Activated CD4-positive, CD25-positive, alpha-beta regulatory T cell treated with anti-CD3 and anti-CD28 coated beads, Interleukin-2, amount 50 U/mL, for 16 hours (primary cell): Measurements from ENCODE around the gene CDK4.
"Not testable (repeated sequence)": the region's sequence is repeated elsewhere in the genome, so short reads cannot be mapped to it uniquely, and the experiment has no call there.

Experiments used
- DNase-seq: peaks from one replicate; pipeline ENCODE4 v3.0.0-alpha.2; 2020; ENCODE audit warnings: low read depth, low spot score

Gene CDK4

GRCh38 chr12:57726151-57726883 lies 25.8 kb downstream of the CDK4 start:
- no peak for DNase-seq

DNA sequence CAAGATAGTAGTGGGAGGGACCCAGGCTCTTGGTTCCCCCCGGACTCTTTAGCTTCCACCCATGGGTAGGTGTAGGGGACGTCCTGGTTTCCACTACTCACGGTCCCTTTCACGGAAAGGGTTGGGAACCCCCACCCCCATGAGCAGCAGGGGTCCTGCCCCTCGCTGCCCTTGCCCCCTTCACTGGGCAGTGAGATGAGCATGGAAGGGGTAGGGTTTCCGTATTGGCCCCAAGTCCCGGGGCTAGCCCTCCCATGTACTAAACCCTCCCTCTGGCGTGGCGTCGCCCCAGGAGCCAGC lies 26.3 kb downstream of the CDK4 start:
- DNase-seq, result no peak

- DNase-seq, result no peak
These were observed 27.0 kb downstream of the CDK4 start for GRCh38 chr12:57724936-57725740.

- no peak for DNase-seq
These were observed 27.8 kb downstream of the CDK4 start for GRCh38 chr12:57724003-57724935.

- DNase-seq, result no peak
These were observed 28.5 kb downstream of the CDK4 start for GRCh38 chr12:57723630-57723962.

GRCh38 chr12:57722716-57723629 lies 29.1 kb downstream of the CDK4 start:
- no peak for DNase-seq

- not testable (repeated sequence) for DNase-seq
These were observed 30.1 kb downstream of the CDK4 start for GRCh38 chr12:57721846-57722608.

DNA sequence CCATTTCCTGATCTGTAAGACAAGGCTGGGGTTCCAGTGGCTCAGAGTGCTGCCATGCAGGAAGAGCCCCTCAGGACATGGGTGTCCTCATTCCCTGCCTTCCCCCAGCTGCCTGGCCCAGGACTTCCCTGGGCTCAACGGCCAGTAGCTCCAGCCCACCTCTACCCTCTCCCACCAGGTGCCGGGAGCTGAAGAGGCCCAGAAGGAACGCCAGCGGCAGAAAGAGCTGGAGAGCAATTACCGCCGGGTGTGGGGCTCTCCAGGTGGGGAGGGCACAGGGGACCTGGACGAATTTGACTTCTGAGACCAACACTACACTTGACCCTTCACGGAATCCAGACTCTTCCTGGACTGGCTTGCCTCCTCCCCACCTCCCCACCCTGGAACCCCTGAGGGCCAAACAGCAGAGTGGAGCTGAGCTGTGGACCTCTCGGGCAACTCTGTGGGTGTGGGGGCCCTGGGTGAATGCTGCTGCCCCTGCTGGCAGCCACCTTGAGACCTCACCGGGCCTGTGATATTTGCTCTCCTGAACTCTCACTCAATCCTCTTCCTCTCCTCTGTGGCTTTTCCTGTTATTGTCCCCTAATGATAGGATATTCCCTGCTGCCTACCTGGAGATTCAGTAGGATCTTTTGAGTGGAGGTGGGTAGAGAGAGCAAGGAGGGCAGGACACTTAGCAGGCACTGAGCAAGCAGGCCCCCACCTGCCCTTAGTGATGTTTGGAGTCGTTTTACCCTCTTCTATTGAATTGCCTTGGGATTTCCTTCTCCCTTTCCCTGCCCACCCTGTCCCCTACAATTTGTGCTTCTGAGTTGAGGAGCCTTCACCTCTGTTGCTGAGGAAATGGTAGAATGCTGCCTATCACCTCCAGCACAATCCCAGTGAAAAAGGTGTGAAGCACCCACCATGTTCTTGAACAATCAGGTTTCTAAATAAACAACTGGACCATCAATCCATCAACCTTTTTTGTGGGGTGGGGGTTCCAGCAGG lies 31.2 kb downstream of the CDK4 start:
- no peak for DNase-seq

GRCh38 chr12:57719777-57720605 lies 32.1 kb downstream of the CDK4 start:
- DNase-seq, result no peak

GRCh38 chr12:57718641-57719528 lies 33.2 kb downstream of the CDK4 start:
- DNase-seq, result no peak

DNA sequence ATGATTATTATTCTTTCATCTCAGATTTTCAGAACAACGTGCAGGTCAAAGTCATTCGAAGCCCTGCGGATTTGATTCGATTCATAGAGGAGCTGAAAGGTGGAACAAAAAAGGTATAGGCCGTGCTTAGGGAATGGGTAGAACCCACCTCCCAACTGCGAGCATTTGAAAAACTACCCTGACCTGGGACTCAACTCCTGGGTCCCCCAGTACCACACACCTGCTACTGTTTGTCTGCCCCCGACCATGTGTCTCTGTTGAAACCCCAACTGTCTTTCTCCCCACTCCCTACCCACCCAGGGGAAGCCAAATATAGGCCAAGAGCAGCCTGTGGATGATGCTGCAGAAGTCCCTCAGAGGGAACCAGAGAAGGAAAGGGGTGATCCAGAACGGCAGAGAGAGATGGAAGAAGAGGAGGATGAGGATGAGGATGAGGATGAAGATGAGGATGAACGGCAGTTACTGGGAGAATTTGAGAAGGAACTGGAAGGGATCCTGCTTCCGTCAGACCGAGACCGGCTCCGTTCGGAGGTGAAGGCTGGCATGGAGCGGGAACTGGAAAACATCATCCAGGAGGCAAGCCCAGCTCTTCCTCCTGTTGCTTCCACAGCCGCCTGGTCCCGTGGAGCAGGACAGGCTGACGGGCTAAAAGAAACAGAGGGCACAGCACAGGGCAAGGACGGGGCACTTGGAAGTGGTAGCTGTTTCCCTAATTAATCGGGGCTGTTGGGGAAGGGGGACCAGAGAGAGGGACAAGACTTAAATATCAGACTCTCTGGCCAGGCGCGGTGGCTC lies 34.1 kb downstream of the CDK4 start:
- DNase-seq, result no peak

GRCh38 chr12:57717131-57717530 lies 35.0 kb downstream of the CDK4 start:
- DNase-seq, result no peak

DNA sequence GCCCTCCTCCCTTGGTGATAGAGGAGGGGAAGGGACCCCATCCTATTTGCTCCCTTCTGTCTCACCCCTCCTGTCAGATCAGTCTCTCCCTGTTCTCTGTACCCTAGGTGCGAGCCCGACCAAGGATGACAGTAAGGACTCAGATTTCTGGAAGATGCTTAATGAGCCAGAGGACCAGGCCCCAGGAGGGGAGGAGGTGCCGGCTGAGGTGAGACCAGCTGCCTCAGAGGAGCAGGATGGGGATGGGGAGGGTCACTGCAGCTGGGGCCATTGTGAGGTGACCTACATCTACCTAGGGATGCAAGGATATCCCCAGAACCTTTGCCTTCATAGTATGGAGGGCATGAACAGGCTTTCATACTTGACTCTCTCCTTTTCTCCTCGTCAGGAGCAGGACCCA lies 35.8 kb downstream of the CDK4 start:
- DNase-seq, result no peak

GRCh38 chr12:57715786-57716185 lies 36.3 kb downstream of the CDK4 start:
- no peak for DNase-seq

DNA sequence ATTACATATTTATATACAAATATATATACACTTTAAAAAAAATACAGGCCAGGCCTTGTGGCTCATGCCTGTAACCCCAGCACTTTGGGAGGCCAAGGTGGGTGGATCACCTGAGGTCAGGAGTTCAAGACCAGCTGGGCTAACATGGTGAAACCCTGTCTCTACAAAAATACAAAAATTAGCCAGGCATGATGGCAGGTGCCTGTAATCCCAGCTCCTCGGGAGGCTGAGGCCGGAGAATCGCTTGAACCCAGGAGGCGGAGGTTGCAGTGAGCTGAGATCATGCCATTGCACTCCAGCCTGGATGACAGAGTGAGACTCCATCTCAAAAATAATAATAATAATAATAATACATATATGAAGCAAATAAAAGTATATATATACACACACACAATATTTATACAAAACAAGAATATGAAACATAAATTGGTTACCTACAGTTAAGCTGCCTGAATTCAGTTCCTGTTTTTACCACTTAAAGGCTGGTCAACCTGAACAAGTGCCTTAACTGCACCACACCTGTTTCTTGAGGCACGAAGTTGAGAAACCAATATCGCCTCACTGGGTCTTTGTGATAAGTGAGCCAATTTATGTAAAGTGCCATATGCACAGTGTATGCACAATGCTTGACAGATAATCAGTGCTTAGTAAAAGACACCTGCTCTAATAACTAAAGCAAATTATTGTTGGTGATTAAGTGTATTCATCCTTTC lies 36.9 kb downstream of the CDK4 start:
- not testable (repeated sequence) for DNase-seq

DNA sequence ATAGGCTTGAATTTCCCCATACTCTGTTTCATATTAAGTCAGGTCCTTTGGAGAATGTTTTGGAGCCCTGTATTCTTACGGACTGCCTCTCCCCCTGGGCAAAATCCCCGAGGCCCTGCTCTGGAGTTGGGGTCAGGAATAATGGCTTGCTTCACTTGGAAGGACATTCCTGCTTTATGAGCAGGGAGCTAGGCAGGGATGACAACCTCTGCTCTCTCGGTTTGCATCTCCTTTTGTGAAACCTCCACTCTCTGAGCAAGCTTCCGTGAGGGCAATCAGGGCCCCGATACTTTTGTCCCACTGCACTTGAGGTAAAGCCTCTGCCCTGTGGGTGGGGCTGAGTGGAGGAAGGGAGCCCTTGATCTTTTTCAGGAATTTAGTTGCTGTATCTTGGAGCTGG lies 38.9 kb downstream of the CDK4 start:
- no peak for DNase-seq
